ENCODE measurements around the gene ARMH2.

Gene ARMH2

GRCh38 chr6:24798740-24799540, at the start of gene ARMH2:
Gene ARMH2 (minus strand): TSS chr6:24798917. CDS start chr6:24798857, 60 bp downstream.
- TF ChIP-seq ZNF274 (IDR thresholded peaks at IDR 0.05; ENCODE audit: low read depth, low read length), result no peak
- no peak within 1 kb of the TSS for H3K4me3 ChIP-seq (ENCODE audit: low read length)

GRCh38 chr6:24848461-24848860, 49.7 kb upstream of the ARMH2 start:
- no peak overlapping the region for H3K4me3 ChIP-seq (ENCODE audit: low read length)
- no peak for TF ChIP-seq ZNF274 (IDR thresholded peaks at IDR 0.05; ENCODE audit: low read depth, low read length)

- TF ChIP-seq ZNF274 (IDR thresholded peaks at IDR 0.05; ENCODE audit: low read depth, low read length), result no peak
- H3K4me3 ChIP-seq (ENCODE audit: low read length), result no peak overlapping the region
Measured at GRCh38 chr6:24847402-24847801, 48.7 kb upstream of the ARMH2 start.

- H3K4me3 ChIP-seq (ENCODE audit: low read length), result no peak overlapping the region
- no peak for TF ChIP-seq ZNF274 (IDR thresholded peaks at IDR 0.05; ENCODE audit: low read depth, low read length)
Measured at GRCh38 chr6:24845578-24845977, 46.9 kb upstream of the ARMH2 start.

- no peak overlapping the region for H3K4me3 ChIP-seq (ENCODE audit: low read length)
- TF ChIP-seq ZNF274 (IDR thresholded peaks at IDR 0.05; ENCODE audit: low read depth, low read length), result no peak
Measured at GRCh38 chr6:24844903-24845302, 46.2 kb upstream of the ARMH2 start.

- H3K4me3 ChIP-seq (ENCODE audit: low read length), result no peak overlapping the region
- TF ChIP-seq ZNF274 (IDR thresholded peaks at IDR 0.05; ENCODE audit: low read depth, low read length), result no peak
Measured at GRCh38 chr6:24844061-24844460, 45.3 kb upstream of the ARMH2 start.

GRCh38 chr6:24840187-24840586, 41.5 kb upstream of the ARMH2 start:
- TF ChIP-seq ZNF274 (IDR thresholded peaks at IDR 0.05; ENCODE audit: low read depth, low read length), result no peak
- no peak overlapping the region for H3K4me3 ChIP-seq (ENCODE audit: low read length)

- H3K4me3 ChIP-seq (ENCODE audit: low read length), result no peak overlapping the region
- TF ChIP-seq ZNF274 (IDR thresholded peaks at IDR 0.05; ENCODE audit: low read depth, low read length), result no peak
Measured at GRCh38 chr6:24838994-24839393, 40.3 kb upstream of the ARMH2 start.

GRCh38 chr6:24838081-24838480, 39.4 kb upstream of the ARMH2 start:
- no peak for TF ChIP-seq ZNF274 (IDR thresholded peaks at IDR 0.05; ENCODE audit: low read depth, low read length)
- H3K4me3 ChIP-seq (ENCODE audit: low read length), result no peak overlapping the region

- no peak for TF ChIP-seq ZNF274 (IDR thresholded peaks at IDR 0.05; ENCODE audit: low read depth, low read length)
- no peak overlapping the region for H3K4me3 ChIP-seq (ENCODE audit: low read length)
Measured at GRCh38 chr6:24836109-24836508, 37.4 kb upstream of the ARMH2 start.

GRCh38 chr6:24833711-24834386, 35.1 kb upstream of the ARMH2 start:
- no peak overlapping the region for H3K4me3 ChIP-seq (ENCODE audit: low read length)
- TF ChIP-seq ZNF274 (IDR thresholded peaks at IDR 0.05; ENCODE audit: low read depth, low read length), result no peak

- H3K4me3 ChIP-seq (ENCODE audit: low read length), result no peak overlapping the region
- TF ChIP-seq ZNF274 (IDR thresholded peaks at IDR 0.05; ENCODE audit: low read depth, low read length), result no peak
Measured at GRCh38 chr6:24832794-24833193, 34.1 kb upstream of the ARMH2 start.

- H3K4me3 ChIP-seq (ENCODE audit: low read length), result no peak overlapping the region
- no peak for TF ChIP-seq ZNF274 (IDR thresholded peaks at IDR 0.05; ENCODE audit: low read depth, low read length)
Measured at GRCh38 chr6:24831771-24832716, 33.3 kb upstream of the ARMH2 start.

- no peak overlapping the region for H3K4me3 ChIP-seq (ENCODE audit: low read length)
Measured at GRCh38 chr6:24829657-24830056, 30.9 kb upstream of the ARMH2 start.

More at GRCh38 chr6:24829657-24830056, 30.9 kb upstream of the ARMH2 start:
- no peak for TF ChIP-seq ZNF274 (IDR thresholded peaks at IDR 0.05; ENCODE audit: low read depth, low read length)

All from GM08714 (cell line).